Mucosa of gallbladder (tissue), 1 donor: ENCODE data around the gene MAP2K7. TPM values are rescaled to one million over a fixed set of nuclear protein-coding genes. Genes with fewer than 3 reads are reported as not detected.

Source experiments
- DNase-seq: peaks from one replicate; pipeline ENCODE4 v3.0.0-alpha.2; 2020; ENCODE audit warnings: low spot score
- total RNA-seq: library from RNA; stranded (reverse); gene quantifications from one replicate; pipeline ENCODE4 v1.2.1, GENCODE V29; 2021
- donor health status: DM: no; HTN: no; CAD: no.

Gene MAP2K7
- total RNA-seq, 1 donor from 2014 or later: 39.1 TPM

- DNase-seq: no peak
Measured at GRCh38 chr19:7962644-7963268, 59.1 kb downstream of the MAP2K7 start.

- no peak for DNase-seq
Measured at GRCh38 chr19:7963566-7963965, 59.9 kb downstream of the MAP2K7 start.

Other genes starting within 250 kb of the MAP2K7 start
- not detected for gene RETN, start 234.8 kb upstream of the MAP2K7 start, total RNA-seq
- 0.14 TPM for gene MCEMP1, start 226.8 kb upstream of the MAP2K7 start, total RNA-seq
- 115 TPM for gene TRAPPC5, start 223.0 kb upstream of the MAP2K7 start, total RNA-seq
- gene FCER2, start 201.7 kb upstream of the MAP2K7 start, total RNA-seq: 0.86 TPM
- gene CLEC4G, start 171.8 kb upstream of the MAP2K7 start, total RNA-seq: 0.83 TPM
- 7.5 TPM for gene CD209, start 156.3 kb upstream of the MAP2K7 start, total RNA-seq
- not detected for gene CLEC4M, start 140.6 kb upstream of the MAP2K7 start, total RNA-seq
- 23.4 TPM for gene EVI5L, start 73.7 kb upstream of the MAP2K7 start, total RNA-seq
- 1.6 TPM for gene PRR36, start 29.5 kb upstream of the MAP2K7 start, total RNA-seq
- gene LRRC8E, start 15.4 kb upstream of the MAP2K7 start, total RNA-seq: 4.1 TPM
- gene TGFBR3L, start 11.0 kb downstream of the MAP2K7 start, total RNA-seq: 0.52 TPM
- 18.7 TPM for gene SNAPC2, start 16.5 kb downstream of the MAP2K7 start, total RNA-seq
- gene CTXN1, start 22.3 kb downstream of the MAP2K7 start, total RNA-seq: 5.9 TPM
- gene TIMM44, start 39.8 kb downstream of the MAP2K7 start, total RNA-seq: 46.2 TPM
- gene ELAVL1, start 101.8 kb downstream of the MAP2K7 start, total RNA-seq: 68.9 TPM
- not detected for gene CCL25, start 148.9 kb downstream of the MAP2K7 start, total RNA-seq
- 0.09 TPM for gene FBN3, start 245.7 kb downstream of the MAP2K7 start, total RNA-seq